Neural progenitor cell (in vitro differentiated cells): Measurements from ENCODE around the gene PIH1D2. TPM values are rescaled to one million over a fixed set of nuclear protein-coding genes. Genes with fewer than 3 reads are reported as not detected.

Source experiments
- DNase-seq: peaks from one replicate; pipeline ENCODE4 v3.0.0-alpha.2; 2016; ENCODE audit warnings: low spot score
- H2AFZ ChIP-seq: fragments of 200-600 bp; sonication (generic); replicated peaks from 2 replicates; pipeline ENCODE4 v1.6.1; 2016; ENCODE audit warnings: antibody characterized with exemption
- H3F3A ChIP-seq: fragments of 200-600 bp; sonication (generic); 2 replicates; pipeline ENCODE4 v1.6.1; 2016; ENCODE audit warnings: antibody characterized with exemption, low read depth
- H3K27ac ChIP-seq: fragments of 200-600 bp; sonication (generic); 2 replicates; pipeline ENCODE4 v1.5.1; 2016; ENCODE audit warnings: mild to moderate bottlenecking
- H3K27me3 ChIP-seq: fragments of 200-600 bp; sonication (generic); 2 replicates; pipeline ENCODE4 v1.6.1; 2016; ENCODE audit warnings: mild to moderate bottlenecking, moderate library complexity
- H3K36me3 ChIP-seq: fragments of 200-600 bp; sonication (generic); 2 replicates; pipeline ENCODE4 v1.5.1; 2016
- H3K4me1 ChIP-seq: fragments of 200-600 bp; sonication (generic); 2 replicates; pipeline ENCODE4 v1.6.1; 2016; ENCODE audit warnings: mixed run types
- H3K4me2 ChIP-seq: fragments of 200-600 bp; sonication (generic); 2 replicates; pipeline ENCODE4 v1.6.1; 2016
- H3K4me3 ChIP-seq: fragments of 200-600 bp; sonication (generic); 2 replicates; pipeline ENCODE4 v1.5.1; 2016
- H3K79me2 ChIP-seq: fragments of 200-600 bp; sonication (generic); 2 replicates; pipeline ENCODE4 v1.6.1; 2016; ENCODE audit warnings: low read depth
- H3K9ac ChIP-seq: fragments of 200-600 bp; sonication (generic); 2 replicates; pipeline ENCODE4 v1.6.1; 2016
- H3K9me3 ChIP-seq: fragments of 200-600 bp; sonication (generic); 2 replicates; pipeline ENCODE4 v1.5.1; 2016; ENCODE audit warnings: low read depth
- H4K20me1 ChIP-seq: fragments of 200-600 bp; sonication (generic); 2 replicates; pipeline ENCODE4 v1.6.1; 2016; ENCODE audit warnings: low read depth
- H3K27ac Mint-ChIP-seq: 3 replicates; pipeline ENCODE4 v1.8.0; 2021; ENCODE audit warnings: mixed read lengths
- H3K27me3 Mint-ChIP-seq: 2 replicates; pipeline ENCODE4 v1.8.0; 2022; ENCODE audit warnings: low read depth, mild to moderate bottlenecking, inconsistent platforms, moderate library complexity, mixed read lengths; ENCODE audit not compliant: insufficient read depth
- H3K36me3 Mint-ChIP-seq: 3 replicates; pipeline ENCODE4 v1.8.0; 2021; ENCODE audit warnings: mixed read lengths
- H3K4me1 Mint-ChIP-seq: 3 replicates; pipeline ENCODE4 v1.8.0; 2021; ENCODE audit warnings: mixed read lengths
- H3K4me3 Mint-ChIP-seq: 3 replicates; pipeline ENCODE4 v1.8.0; 2021; ENCODE audit warnings: mild to moderate bottlenecking, moderate library complexity, mixed read lengths
- H3K9me3 Mint-ChIP-seq: 3 replicates; pipeline ENCODE4 v1.8.0; 2020; ENCODE audit warnings: mixed read lengths
- EZH2 ChIP-seq: fragments of 200-600 bp; sonication (generic); IDR thresholded peaks from 2 replicates; pipeline ENCODE4 v1.6.1; 2017; ENCODE audit warnings: antibody characterized with exemption, mild to moderate bottlenecking, moderate library complexity
- EZH2phosphoT487 ChIP-seq: fragments of 200-600 bp; sonication (generic); IDR thresholded peaks from 2 replicates; pipeline ENCODE4 v1.6.1; 2017; ENCODE audit warnings: antibody characterized with exemption
- total RNA-seq: library from RNA; depleted of rRNA; stranded (reverse); fragments of >200 nt; gene quantifications from 2 replicates; pipeline ENCODE4 v1.2.3, GENCODE V29; 2015; ENCODE audit warnings: low replicate concordance
- TF ChIP-seq, protein P1 (sequence below): fragments of 200-600 bp; sonication (generic); IDR thresholded peaks from 2 replicates; pipeline ENCODE4 v1.5.1; 2017; ENCODE audit warnings: antibody characterized with exemption, mild to moderate bottlenecking

PIH1D2 gene
- total RNA-seq, 1 donor from 2014 or later: 3.5 TPM

GRCh38 chr11:112082729-112083128 is 8.9 kb upstream of the PIH1D2 start:
- Histone ChIP-seq H3K4me2 (no peak overlapping the region), H3K27ac (no peak overlapping the region), H3K36me3 (peaks cover 19% of the 10 kb centered on the region), H3K4me3 (no peak overlapping the region), H3K9ac (no peak overlapping the region), H3K27me3 (no peaks in the 10 kb centered on the region), H4K20me1 (peaks cover 5% of the 10 kb centered on the region), H2AFZ (no peak overlapping the region), H3K4me1 (peaks cover 10% of the 10 kb centered on the region), H3K79me2 (peaks cover 28% of the 10 kb centered on the region), H3K9me3 (no peaks in the 10 kb centered on the region), H3F3A (peaks cover 32% of the 10 kb centered on the region)
- Mint-ChIP-seq H3K4me1 (peaks cover 23% of the 10 kb centered on the region), H3K36me3 (peaks cover 27% of the 10 kb centered on the region), H3K4me3 (no peak overlapping the region), H3K27ac (no peak overlapping the region), H3K27me3 (peaks cover 11% of the 10 kb centered on the region), H3K9me3 (no peaks in the 10 kb centered on the region)
- TF ChIP-seq EZH2 (no peak), EZH2phosphoT487 (no peak)
- TF ChIP-seq, protein P1, sequence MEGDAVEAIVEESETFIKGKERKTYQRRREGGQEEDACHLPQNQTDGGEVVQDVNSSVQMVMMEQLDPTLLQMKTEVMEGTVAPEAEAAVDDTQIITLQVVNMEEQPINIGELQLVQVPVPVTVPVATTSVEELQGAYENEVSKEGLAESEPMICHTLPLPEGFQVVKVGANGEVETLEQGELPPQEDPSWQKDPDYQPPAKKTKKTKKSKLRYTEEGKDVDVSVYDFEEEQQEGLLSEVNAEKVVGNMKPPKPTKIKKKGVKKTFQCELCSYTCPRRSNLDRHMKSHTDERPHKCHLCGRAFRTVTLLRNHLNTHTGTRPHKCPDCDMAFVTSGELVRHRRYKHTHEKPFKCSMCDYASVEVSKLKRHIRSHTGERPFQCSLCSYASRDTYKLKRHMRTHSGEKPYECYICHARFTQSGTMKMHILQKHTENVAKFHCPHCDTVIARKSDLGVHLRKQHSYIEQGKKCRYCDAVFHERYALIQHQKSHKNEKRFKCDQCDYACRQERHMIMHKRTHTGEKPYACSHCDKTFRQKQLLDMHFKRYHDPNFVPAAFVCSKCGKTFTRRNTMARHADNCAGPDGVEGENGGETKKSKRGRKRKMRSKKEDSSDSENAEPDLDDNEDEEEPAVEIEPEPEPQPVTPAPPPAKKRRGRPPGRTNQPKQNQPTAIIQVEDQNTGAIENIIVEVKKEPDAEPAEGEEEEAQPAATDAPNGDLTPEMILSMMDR: no peak
- no peak for DNase-seq

GRCh38 chr11:112062923-112063322 is 10.9 kb downstream of the PIH1D2 start:
- no peak overlapping the region for H2AFZ ChIP-seq
- H3K9me3 Mint-ChIP-seq: no peaks in the 10 kb centered on the region
- no peaks in the 10 kb centered on the region for H3K27me3 ChIP-seq
- H3K9me3 ChIP-seq: no peaks in the 10 kb centered on the region
- H4K20me1 ChIP-seq: no peaks in the 10 kb centered on the region
- H3K36me3 ChIP-seq: peaks cover 14% of the 10 kb centered on the region
- no peak overlapping the region for H3K27ac Mint-ChIP-seq
- peaks cover 3% of the 10 kb centered on the region for H3F3A ChIP-seq
- no peak for DNase-seq
- H3K27me3 Mint-ChIP-seq: no peaks in the 10 kb centered on the region
- no peak overlapping the region for H3K4me3 Mint-ChIP-seq
- no peak overlapping the region for H3K4me3 ChIP-seq
- H3K9ac ChIP-seq: no peak overlapping the region
- no peaks in the 10 kb centered on the region for H3K4me1 ChIP-seq
- H3K4me2 ChIP-seq: no peak overlapping the region
- H3K36me3 Mint-ChIP-seq: peaks cover 5% of the 10 kb centered on the region
- no peaks in the 10 kb centered on the region for H3K79me2 ChIP-seq
- no peaks in the 10 kb centered on the region for H3K4me1 Mint-ChIP-seq
- H3K27ac ChIP-seq: no peak overlapping the region
- TF ChIP-seq, protein P1: no peak
- no peak for TF ChIP-seq EZH2
- no peak for TF ChIP-seq EZH2phosphoT487

DNA sequence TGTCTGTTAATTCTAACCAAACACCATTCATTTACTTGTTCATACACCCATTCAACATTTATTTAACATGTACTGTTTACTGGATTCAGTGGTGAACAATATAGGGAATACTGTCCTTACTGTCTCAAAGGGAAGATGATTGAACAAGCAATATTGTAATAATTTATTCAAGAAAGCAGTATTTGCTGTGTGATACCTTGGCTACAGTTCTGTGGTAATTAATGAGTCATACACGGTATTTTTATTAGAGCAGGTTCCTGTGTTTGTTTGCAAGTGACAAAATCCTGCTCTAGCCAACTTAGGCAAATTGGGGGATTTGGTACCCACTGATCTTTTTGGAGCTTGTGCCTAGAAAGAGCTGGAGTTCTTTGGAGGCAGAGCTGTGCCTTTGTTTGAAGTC is 15.7 kb downstream of the PIH1D2 start:
- no peaks in the 10 kb centered on the region for H3K27me3 Mint-ChIP-seq
- DNase-seq: no peak
- TF ChIP-seq, protein P1: no peak
- TF ChIP-seq EZH2: no peak
- TF ChIP-seq EZH2phosphoT487: no peak
- Histone ChIP-seq H3K4me3 (no peak overlapping the region), H3F3A (no peaks in the 10 kb centered on the region), H3K4me2 (no peak overlapping the region), H3K27ac (no peak overlapping the region), H3K36me3 (peaks cover 9% of the 10 kb centered on the region), H3K79me2 (no peaks in the 10 kb centered on the region), H3K4me1 (no peaks in the 10 kb centered on the region), H3K27me3 (no peaks in the 10 kb centered on the region), H3K9me3 (no peaks in the 10 kb centered on the region), H3K9ac (no peak overlapping the region), H2AFZ (no peak overlapping the region), H4K20me1 (no peaks in the 10 kb centered on the region)
- H3K9me3 Mint-ChIP-seq: no peaks in the 10 kb centered on the region
- H3K4me1 Mint-ChIP-seq: no peaks in the 10 kb centered on the region
- no peak overlapping the region for H3K4me3 Mint-ChIP-seq
- peaks cover 21% of the 10 kb centered on the region for H3K36me3 Mint-ChIP-seq
- no peak overlapping the region for H3K27ac Mint-ChIP-seq
